ENCODE measurements around the gene AGXT.

- TF ChIP-seq CTCF (IDR thresholded peaks at IDR 0.05): no peak
- TF ChIP-seq POLR2AphosphoS5 (IDR thresholded peaks at IDR 0.05; ENCODE audit: low read depth, low read length): no peak
Measured at GRCh38 chr2:240911641-240912265, 43.1 kb downstream of the AGXT start.
